Measurements from ENCODE around the gene POMT1.
"Not testable (repeated sequence)": the region's sequence is repeated elsewhere in the genome, so short reads cannot be mapped to it uniquely, and the experiment has no call there.

POMT1 gene, protein sequence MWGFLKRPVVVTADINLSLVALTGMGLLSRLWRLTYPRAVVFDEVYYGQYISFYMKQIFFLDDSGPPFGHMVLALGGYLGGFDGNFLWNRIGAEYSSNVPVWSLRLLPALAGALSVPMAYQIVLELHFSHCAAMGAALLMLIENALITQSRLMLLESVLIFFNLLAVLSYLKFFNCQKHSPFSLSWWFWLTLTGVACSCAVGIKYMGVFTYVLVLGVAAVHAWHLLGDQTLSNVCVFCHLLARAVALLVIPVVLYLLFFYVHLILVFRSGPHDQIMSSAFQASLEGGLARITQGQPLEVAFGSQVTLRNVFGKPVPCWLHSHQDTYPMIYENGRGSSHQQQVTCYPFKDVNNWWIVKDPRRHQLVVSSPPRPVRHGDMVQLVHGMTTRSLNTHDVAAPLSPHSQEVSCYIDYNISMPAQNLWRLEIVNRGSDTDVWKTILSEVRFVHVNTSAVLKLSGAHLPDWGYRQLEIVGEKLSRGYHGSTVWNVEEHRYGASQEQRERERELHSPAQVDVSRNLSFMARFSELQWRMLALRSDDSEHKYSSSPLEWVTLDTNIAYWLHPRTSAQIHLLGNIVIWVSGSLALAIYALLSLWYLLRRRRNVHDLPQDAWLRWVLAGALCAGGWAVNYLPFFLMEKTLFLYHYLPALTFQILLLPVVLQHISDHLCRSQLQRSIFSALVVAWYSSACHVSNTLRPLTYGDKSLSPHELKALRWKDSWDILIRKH

DNA sequence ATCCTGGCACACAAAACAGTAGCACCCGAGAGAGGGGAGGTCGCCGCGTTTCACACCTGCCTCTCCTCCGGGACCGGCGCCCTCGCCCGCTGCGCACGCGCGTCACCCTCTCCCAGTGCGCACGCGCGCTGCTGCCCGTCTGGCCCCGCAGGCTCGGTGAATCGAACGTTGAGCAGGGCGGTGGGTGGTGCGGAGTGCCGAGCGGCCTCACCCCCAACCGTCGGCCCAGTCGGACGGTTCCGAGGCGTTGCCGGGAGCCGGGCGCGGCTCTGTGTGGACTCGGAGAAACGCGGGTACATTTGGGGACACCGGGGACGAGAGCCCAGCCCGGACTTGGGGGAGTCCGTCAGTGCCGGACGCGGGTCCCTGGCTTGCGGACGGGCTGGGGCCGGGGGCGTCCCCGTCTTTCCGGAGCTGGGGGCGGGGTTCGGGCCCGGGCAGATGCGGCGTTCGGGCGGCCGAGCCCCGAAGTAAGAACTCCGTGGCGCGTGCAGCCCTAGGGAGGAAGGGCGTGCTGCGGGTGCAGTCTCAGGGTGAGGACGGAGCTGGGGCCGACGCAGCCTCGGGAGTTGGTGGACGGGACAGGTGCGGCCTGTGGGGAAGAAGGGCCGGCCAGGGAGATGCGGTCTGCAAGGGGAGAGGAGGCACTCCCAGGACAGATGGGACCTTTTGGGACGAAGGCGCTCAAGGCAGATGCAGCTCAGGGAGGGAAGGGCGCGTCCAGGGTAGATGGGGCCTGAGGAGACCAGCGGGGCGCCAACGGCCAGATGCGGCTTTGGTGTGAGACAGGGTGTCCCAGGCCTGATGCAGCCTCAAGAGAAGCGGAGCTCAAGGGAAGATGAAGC, at the start of gene POMT1:
Gene POMT1, plus strand, starts transcription at position 138 of the 845 bp plus-strand sequence. CDS start 1,301 bp downstream, outside the sequence.
- peak within 1 kb of the TSS; percentile 87 for H3K4me3 ChIP-seq (ENCODE audit: low read depth, low read length)
- no peak for TF ChIP-seq CTCF (conservative IDR thresholded peaks at IDR 0.05; ENCODE audit: low read depth, low read length)
- DNase-seq (ENCODE audit: low read depth) = peak; percentile 84

- TF ChIP-seq CTCF (conservative IDR thresholded peaks at IDR 0.05; ENCODE audit: low read depth, low read length) = no peak
- no peak overlapping the region for H3K4me3 ChIP-seq (ENCODE audit: low read depth, low read length)
- DNase-seq (ENCODE audit: low read depth) = no peak
These were observed 48.7 kb upstream of the POMT1 start for GRCh38 chr9:131454028-131454427.

- DNase-seq (ENCODE audit: low read depth); H3K4me3 ChIP-seq (ENCODE audit: low read depth, low read length): not testable (repeated sequence)
These were observed 47.1 kb upstream of the POMT1 start for GRCh38 chr9:131455655-131456054.

- no peak for TF ChIP-seq CTCF (conservative IDR thresholded peaks at IDR 0.05; ENCODE audit: low read depth, low read length)
- H3K4me3 ChIP-seq (ENCODE audit: low read depth, low read length) = no peak overlapping the region
- DNase-seq (ENCODE audit: low read depth) = no peak
These were observed 45.0 kb upstream of the POMT1 start for GRCh38 chr9:131457746-131458145.

DNA sequence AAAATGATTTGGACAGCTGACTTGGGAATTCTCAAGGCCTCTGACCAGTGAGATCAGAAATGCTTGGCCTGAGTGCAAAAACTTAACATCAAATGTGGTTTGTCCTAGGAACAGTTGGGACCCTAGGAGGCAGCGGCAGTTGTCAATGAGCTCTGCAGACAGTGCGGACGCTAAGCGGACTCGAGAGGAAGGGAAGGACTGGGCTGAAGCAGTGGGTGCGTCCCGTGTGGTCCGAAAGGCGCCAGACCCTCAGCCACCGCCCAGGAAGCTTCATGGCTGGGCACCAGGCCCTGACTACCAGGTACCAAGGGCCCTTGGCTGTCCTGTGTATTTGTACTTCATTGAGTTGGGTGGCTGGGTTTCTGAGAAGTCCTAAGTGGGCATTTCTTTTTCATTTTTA, 43.7 kb upstream of the POMT1 start:
- TF ChIP-seq CTCF (conservative IDR thresholded peaks at IDR 0.05; ENCODE audit: low read depth, low read length) = no peak
- no peak for DNase-seq (ENCODE audit: low read depth)
- H3K4me3 ChIP-seq (ENCODE audit: low read depth, low read length) = no peak overlapping the region

DNA sequence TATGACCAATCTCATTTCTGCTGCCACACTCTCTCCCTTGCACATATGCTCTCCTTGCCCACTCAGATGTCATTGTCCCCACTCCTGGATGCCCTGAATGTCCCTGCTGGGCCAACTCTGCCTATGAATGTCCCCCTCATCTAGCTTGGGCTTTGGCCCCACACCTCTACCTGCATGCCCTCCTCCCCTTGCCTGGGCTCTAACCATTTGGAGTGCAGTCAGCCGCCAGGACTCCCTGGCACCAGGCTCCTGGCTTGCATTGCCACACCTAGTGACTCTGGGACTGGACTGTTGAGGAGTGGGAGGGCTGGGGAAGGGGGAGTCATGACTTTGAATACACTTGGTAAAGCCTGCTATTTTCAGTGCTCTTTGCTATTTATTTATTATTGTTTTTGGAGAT, 41.6 kb upstream of the POMT1 start:
- DNase-seq (ENCODE audit: low read depth) = no peak
- H3K4me3 ChIP-seq (ENCODE audit: low read depth, low read length) = no peak overlapping the region
- TF ChIP-seq CTCF (conservative IDR thresholded peaks at IDR 0.05; ENCODE audit: low read depth, low read length) = no peak
